K562 (cell line): ENCODE results near the gene AP3S1. TPM values are rescaled to one million over a fixed set of nuclear protein-coding genes. Genes with fewer than 3 reads are reported as not detected.

ENCODE experiments used
- ATAC-seq: fragments of 200-7000 bp; cut with Tn5 transposase; 3 replicates; pipeline ENCODE4 v1.9.1; 2020; ENCODE audit warnings: moderate library complexity
- BruUV-seq: library from RNA; stranded (reverse); fragments of 400-500 nt; replicated peaks from 2 replicates; lab custom pipeline; 2021; lab: Mats Ljungman, UMichigan
- CTCF ChIA-PET: fragments of 300-600 bp; formaldehyde crosslinking; extraction: SDS; loops from one replicate; lab custom pipeline; 2021; ENCODE audit warnings: low intra/inter-chr PET ratio; lab: Yijun Ruan, JAX
- POLR2A ChIA-PET: fragments of 300-600, 350-650 bp; sonication (Branson Sonifier 250); formaldehyde crosslinking; extraction: SDS; loops from one replicate; lab custom pipeline; 2021; ENCODE audit warnings: antibody characterized with exemption, inconsistent platforms; lab: Yijun Ruan, JAX
- DNase-seq, 4 experiments: peaks; one replicate each; pipeline versions ENCODE4 v3.0.0 to v3.0.0-alpha.2; 2011 to 2018; ENCODE audit warnings: low spot score in 3 of 4, mixed read lengths in 3 of 4; ENCODE audit errors: extremely low read depth in 1 of 4
- FAIRE-seq: peaks from 2 replicates; lab custom pipeline; 2011; peaks lifted over from hg19 to GRCh38; lab: Jason Lieb, UNC
- H2AFZ ChIP-seq: 2 replicates; pipeline ENCODE4 v1.6.0; 2011; ENCODE audit warnings: low read depth, low read length, control low read depth, inconsistent platforms
- H3K27ac ChIP-seq: fragments of 200-600 bp; 3 replicates; pipeline ENCODE4 v1.8.0; 2011; ENCODE audit warnings: low read depth, mild to moderate bottlenecking, control low read depth, inconsistent platforms, low read length, moderate library complexity, mixed read lengths; ENCODE audit errors: extremely low read depth
- H3K27me3 ChIP-seq, 2 experiments: fragments of 300-600 bp in 1 of 2; 2 replicates in 1 of 2; 3 replicates in 1 of 2; pipeline versions ENCODE4 v1.6.0 to v1.8.0; 2011; ENCODE audit warnings: inconsistent platforms in 2 of 2, low read length in 2 of 2, mild to moderate bottlenecking in 1 of 2, mixed read lengths in 1 of 2, moderate library complexity in 1 of 2; ENCODE audit not compliant: control insufficient read depth in 2 of 2, insufficient read depth in 2 of 2
- H3K36me3 ChIP-seq: fragments of 300-600 bp; 3 replicates; pipeline ENCODE4 v1.8.0; 2011; ENCODE audit warnings: mild to moderate bottlenecking, low read length, inconsistent platforms; ENCODE audit not compliant: control insufficient read depth, insufficient read depth
- H3K4me1 ChIP-seq, 2 experiments: fragments of 200-600 bp in 1 of 2; replicated peaks in 1 of 2; 2 replicates in 1 of 2; 3 replicates in 1 of 2; pipeline versions ENCODE4 v1.5.1 to v1.8.0; 2011; ENCODE audit warnings: inconsistent platforms in 2 of 2, low read length in 2 of 2, mild to moderate bottlenecking in 1 of 2, mixed read lengths in 1 of 2, moderate library complexity in 1 of 2; ENCODE audit not compliant: control insufficient read depth in 2 of 2, insufficient read depth in 2 of 2
- H3K4me2 ChIP-seq: 2 replicates; pipeline ENCODE4 v1.6.1; 2011; ENCODE audit warnings: low read length, control low read depth, inconsistent platforms, mixed read lengths; ENCODE audit not compliant: insufficient read depth
- H3K4me3 ChIP-seq: fragments of 200-600 bp; sonication (generic), shearing (Covaris generic); 2 replicates; pipeline ENCODE4 v1.5.1; 2016; ENCODE audit warnings: control low read depth, inconsistent platforms
- H3K79me2 ChIP-seq: fragments of 200-600 bp; 3 replicates; pipeline ENCODE4 v1.8.0; 2011; ENCODE audit warnings: low read length, inconsistent platforms; ENCODE audit not compliant: control insufficient read depth, insufficient read depth
- H3K9ac ChIP-seq, 2 experiments: 2 replicates each; pipeline versions ENCODE4 v1.6.0 to v1.6.1; 2011; ENCODE audit warnings: low read depth in 2 of 2, low read length in 2 of 2, control low read depth in 1 of 2, inconsistent platforms in 1 of 2, mild to moderate bottlenecking in 1 of 2, mixed read lengths in 1 of 2; ENCODE audit not compliant: insufficient read depth in 1 of 2
- H3K9me1 ChIP-seq: one replicate; pipeline ENCODE4 v1.6.0; 2011; ENCODE audit warnings: inconsistent platforms, mild to moderate bottlenecking, low read length, moderate library complexity; ENCODE audit not compliant: control insufficient read depth, insufficient read depth
- H3K9me3 ChIP-seq: replicated peaks from 2 replicates; pipeline ENCODE4 v1.5.1; 2011; ENCODE audit warnings: low read depth, low read length, inconsistent platforms; ENCODE audit not compliant: control insufficient read depth, insufficient read depth
- H4K20me1 ChIP-seq: replicated peaks from 2 replicates; pipeline ENCODE4 v1.6.1; 2011; ENCODE audit warnings: low read length, inconsistent platforms, mixed read lengths; ENCODE audit not compliant: control insufficient read depth, insufficient read depth
- CEBPB ChIP-seq: fragments of 450-650 bp; IDR thresholded peaks from 2 replicates; pipeline ENCODE4 v1.6.1; 2016; ENCODE audit warnings: missing genetic modification characterization, missing compliant biosample characterization
- CEBPG ChIP-seq, 3 experiments: fragments of 200-800 bp in 1 of 3; sonication (Bioruptor generic) in 1 of 3; sonication (generic) in 1 of 3; formaldehyde crosslinking in 1 of 3; IDR thresholded peaks in 2 of 3; conservative IDR thresholded peaks in 1 of 3; 2 replicates each; pipeline versions ENCODE4 v1.6.1 to v1.8.0; 2016 to 2022; ENCODE audit warnings: missing compliant biosample characterization in 2 of 3, missing genetic modification characterization in 2 of 3, mild to moderate bottlenecking in 1 of 3, missing genetic modification reagents in 1 of 3
- ZBED1 ChIP-seq: IDR thresholded peaks from 2 replicates; pipeline ENCODE4 v1.6.1; 2014
- ZNF253 ChIP-seq: fragments of 250-450 bp; sonication (Bioruptor Pico); conservative IDR thresholded peaks from 2 replicates; pipeline ENCODE4 v1.6.1; 2021; ENCODE audit warnings: mild to moderate bottlenecking
- ZNF589 ChIP-seq: fragments of 200-800 bp; sonication (Bioruptor generic); IDR thresholded peaks from 2 replicates; pipeline ENCODE4 v1.6.1; 2016; ENCODE audit warnings: low read depth, missing genetic modification characterization, missing compliant biosample characterization
- WGBS: fragments of 100-300 bp; shearing (Covaris generic); methylation state at CpG from one replicate; pipeline ENCODE4 v1.1.6; 2016; ENCODE audit warnings: low coverage, mixed read lengths; ENCODE audit not compliant: insufficient coverage; ENCODE audit errors: missing lambda C conversion rate; 5-methylcytosine and 5-hydroxymethylcytosine counted together
- in situ Hi-C: fragments of 300-500 bp; cut with MboI; formaldehyde crosslinking; loops from 4 replicates; pipeline ENCODE4 v1.15.0; 2018; ENCODE audit warnings: inconsistent platforms, mixed read lengths
- intact Hi-C: fragments of 100-400 bp; cut with micrococcal nuclease; formaldehyde crosslinking; loops from 2 replicates; pipeline ENCODE4 v1.14.2; 2022
- polyA plus RNA-seq, 8 experiments: library from polyadenylated mRNA; depleted of rRNA in 4 of 8; stranded (reverse) in 5 of 8; unstranded in 3 of 8; fragments of >200 nt; fragmentation: Nextera tagmentation in 2 of 8; fragmentation: Illumina TruSeq in 1 of 8; extraction: Ambion mirVana in 2 of 8; extraction: Trizol in 1 of 8; gene quantifications; 2 replicates each; pipeline versions ENCODE4 v1.2.1 to v1.2.3, GENCODE V29; 2011 to 2014; ENCODE audit warnings: inconsistent platforms in 1 of 8, missing spikeins in 1 of 8
- total RNA-seq, 7 experiments: library from RNA; depleted of rRNA in 6 of 7; stranded (reverse); fragments of >200 nt in 6 of 7; fragmentation: Illumina TruSeq in 2 of 7; extraction: Trizol in 2 of 7; gene quantifications; 2 replicates each; pipeline versions ENCODE4 v1.2.1 to v1.2.3, GENCODE V29; 2011 to 2021; ENCODE audit warnings: low replicate concordance in 1 of 7

Gene AP3S1
- total and polyA plus RNA-seq, 9 of the 15 experiments (the other 6 are each of a cell fraction or from before 2014, with no cell fraction given) = 46.1 to 106 (median 67.3) TPM

GRCh38 chr5:115843444-115844130, 1.9 kb downstream of the AP3S1 start:
- Histone ChIP-seq H3K79me2 (peaks cover 86% of the 10 kb centered on the region), H4K20me1 (peaks cover 5% of the 10 kb centered on the region; the same call in 1 of the 2 replicates), H3K9me3 (no peaks in the 10 kb centered on the region), H3K9ac (peak overlapping the region in 1 of 2 experiments; percentile 95; a peak in 1 of 4 replicates), H3K9me1 (no peaks in the 10 kb centered on the region), H3K36me3 (peaks cover 13% of the 10 kb centered on the region; the same call in 2 of the 3 replicates), H2AFZ (no peak overlapping the region), H3K4me3 (no peak overlapping the region), H3K4me1 (peaks cover 14% of the 10 kb centered on the region in 2 experiments; a peak in 4 of 5 replicates), H3K4me2 (peak overlapping the region; percentile 25; the same call in 1 of the 2 replicates), H3K27ac (no peak overlapping the region), H3K27me3 (no peaks in the 10 kb centered on the region)
- CTCF ChIA-PET = no interaction called here
- WGBS = 65% methylated on average over 6 of the region's 6 CpGs
- POLR2A ChIA-PET = interaction anchor here (0.8 to 1.1 kb wide), 2 partner anchors 77 to 219 kb away, joined by 3 read pairs; no protein-coding TSS in a partner anchor
- FAIRE-seq (no peak), ATAC-seq (no peak), DNase-seq (no peak)
- in situ Hi-C loops (no loop called here), intact Hi-C loops (loop anchor here (5.0 to 10.0 kb wide), 3 partner anchors 244 to 539 kb away; partner anchors contain the start of genes COMMD10 and FEM1C)
- no peak for TF ChIP-seq ZBED1
- TF ChIP-seq ZNF589 (CRISPR knock-in tag) = no peak
- no peak for TF ChIP-seq CEBPG (CRISPR knock-in tag; IDR thresholded peaks at IDR 0.05)
- peak; percentile 54 to 75 for TF ChIP-seq CEBPG (tag; conservative IDR thresholded peaks at IDR 0.05 in 1 of 2, IDR thresholded peaks at IDR 0.05 in 1 of 2)
- no peak for TF ChIP-seq ZNF253 (CRISPR knock-in tag)
- TF ChIP-seq CEBPB (tag) = peak; percentile 86
- no TSS peak for BruUV-seq
